OCI-LY1 (cell line): ENCODE data around the gene COL4A4.

ENCODE experiments used
- H2AFZ ChIP-seq: fragments of 200-600 bp; sonication (generic), shearing (Covaris generic); 2 replicates; pipeline ENCODE4 v1.6.0; 2014; ENCODE audit warnings: antibody characterized with exemption, mild to moderate bottlenecking, low read length
- H3F3A ChIP-seq: fragments of 200-600 bp; sonication (generic), shearing (Covaris generic); 2 replicates; pipeline ENCODE4 v1.6.0; 2014; ENCODE audit warnings: mild to moderate bottlenecking, antibody characterized with exemption, low read length, moderate library complexity; ENCODE audit not compliant: insufficient read depth
- H3K27ac ChIP-seq: fragments of 200-600 bp; sonication (generic); 2 replicates; pipeline ENCODE4 v1.5.1; 2014; ENCODE audit warnings: low read length, mixed run types, mild to moderate bottlenecking, low read depth; ENCODE audit not compliant: poor library complexity, severe bottlenecking
- H3K27me3 ChIP-seq: fragments of 200-600 bp; sonication (generic); 2 replicates; pipeline ENCODE4 v1.6.0; 2014; ENCODE audit warnings: antibody characterized with exemption, mild to moderate bottlenecking, low read length, moderate library complexity; ENCODE audit not compliant: insufficient read depth
- H3K36me3 ChIP-seq: fragments of 200-600 bp; sonication (generic); 2 replicates; pipeline ENCODE4 v1.6.1; 2014; ENCODE audit warnings: mild to moderate bottlenecking, antibody characterized with exemption, low read length, moderate library complexity, mixed read lengths; ENCODE audit not compliant: insufficient read depth
- H3K4me1 ChIP-seq: fragments of 200-600 bp; sonication (generic); 2 replicates; pipeline ENCODE4 v1.5.1; 2014; ENCODE audit warnings: mild to moderate bottlenecking, low read length, moderate library complexity; ENCODE audit not compliant: insufficient read depth, severe bottlenecking
- H3K4me2 ChIP-seq: fragments of 200-600 bp; sonication (generic), shearing (Covaris generic); 2 replicates; pipeline ENCODE4 v1.6.1; 2014; ENCODE audit warnings: low read length
- H3K4me3 ChIP-seq: fragments of 200-600 bp; sonication (generic); 2 replicates; pipeline ENCODE4 v1.5.1; 2014; ENCODE audit warnings: low read length, low read depth, mild to moderate bottlenecking, mixed read lengths; ENCODE audit not compliant: poor library complexity, severe bottlenecking
- H3K79me2 ChIP-seq: fragments of 200-600 bp; shearing (Covaris generic); 2 replicates; pipeline ENCODE4 v1.6.1; 2016; ENCODE audit warnings: mixed run types, low read length, mixed read lengths; ENCODE audit not compliant: insufficient read depth
- H3K9ac ChIP-seq: fragments of 200-600 bp; sonication (generic), shearing (Covaris generic); 2 replicates; pipeline ENCODE4 v1.6.1; 2014; ENCODE audit warnings: mild to moderate bottlenecking, low read length, mixed read lengths
- H3K9me2 ChIP-seq: fragments of 200-600 bp; sonication (generic), shearing (Covaris generic); 2 replicates; pipeline ENCODE4 v1.6.1; 2014; ENCODE audit warnings: low read depth, mild to moderate bottlenecking, low read length, mixed read lengths
- H3K9me3 ChIP-seq: fragments of 200-600 bp; shearing (Covaris generic); 2 replicates; pipeline ENCODE4 v1.6.1; 2014; ENCODE audit warnings: low read length, mixed read lengths
- H4K20me1 ChIP-seq: fragments of 200-600 bp; sonication (generic), shearing (Covaris generic); 2 replicates; pipeline ENCODE4 v1.6.0; 2016; ENCODE audit warnings: mild to moderate bottlenecking, low read length; ENCODE audit not compliant: insufficient read depth
- EZH2 ChIP-seq: fragments of 200-600 bp; sonication (generic), shearing (Covaris generic); IDR thresholded peaks from 2 replicates; pipeline ENCODE4 v1.8.0; 2017; ENCODE audit warnings: borderline replicate concordance, mixed run types, mild to moderate bottlenecking, antibody characterized with exemption, low read length, moderate library complexity, mixed read lengths
- TF ChIP-seq, protein P1 (sequence below): fragments of 200-600 bp; sonication (generic), shearing (Covaris generic); IDR thresholded peaks from 2 replicates; pipeline ENCODE4 v1.5.1; 2017; ENCODE audit warnings: mild to moderate bottlenecking, antibody characterized with exemption, low read length, moderate library complexity, mixed read lengths

The COL4A4 gene

DNA sequence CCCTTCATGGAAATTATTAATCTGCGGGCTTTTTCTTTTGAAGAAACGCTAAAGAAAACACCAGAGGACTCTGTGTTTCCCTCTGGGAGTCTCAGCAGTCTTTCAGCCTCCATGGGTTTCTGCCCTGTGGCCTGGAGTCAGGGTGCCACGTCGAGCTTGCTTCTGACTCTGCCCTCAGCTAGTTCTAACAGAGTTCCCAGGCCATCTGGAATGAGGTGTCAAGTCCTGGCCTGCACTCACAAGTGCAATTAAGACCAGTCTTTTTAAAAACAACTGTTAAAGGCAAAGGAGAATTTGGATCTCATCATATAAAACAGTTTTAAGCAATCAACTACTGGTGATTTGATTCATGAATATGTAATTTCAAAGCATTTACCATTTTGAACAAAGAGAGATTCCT, 170.8 kb downstream of the COL4A4 start:
- Histone ChIP-seq H3K36me3 (peaks cover 13% of the 10 kb centered on the region), H3K79me2 (no peaks in the 10 kb centered on the region), H3K4me2 (no peak overlapping the region), H3K9ac (no peak overlapping the region), H3K9me2 (no peaks in the 10 kb centered on the region), H3K27me3 (no peaks in the 10 kb centered on the region), H3K27ac (no peak overlapping the region), H2AFZ (no peak overlapping the region), H3K4me1 (no peaks in the 10 kb centered on the region), H3K9me3 (no peaks in the 10 kb centered on the region), H3K4me3 (no peak overlapping the region), H4K20me1 (no peaks in the 10 kb centered on the region), H3F3A (no peaks in the 10 kb centered on the region)
- no peak for TF ChIP-seq EZH2
- TF ChIP-seq, protein P1, sequence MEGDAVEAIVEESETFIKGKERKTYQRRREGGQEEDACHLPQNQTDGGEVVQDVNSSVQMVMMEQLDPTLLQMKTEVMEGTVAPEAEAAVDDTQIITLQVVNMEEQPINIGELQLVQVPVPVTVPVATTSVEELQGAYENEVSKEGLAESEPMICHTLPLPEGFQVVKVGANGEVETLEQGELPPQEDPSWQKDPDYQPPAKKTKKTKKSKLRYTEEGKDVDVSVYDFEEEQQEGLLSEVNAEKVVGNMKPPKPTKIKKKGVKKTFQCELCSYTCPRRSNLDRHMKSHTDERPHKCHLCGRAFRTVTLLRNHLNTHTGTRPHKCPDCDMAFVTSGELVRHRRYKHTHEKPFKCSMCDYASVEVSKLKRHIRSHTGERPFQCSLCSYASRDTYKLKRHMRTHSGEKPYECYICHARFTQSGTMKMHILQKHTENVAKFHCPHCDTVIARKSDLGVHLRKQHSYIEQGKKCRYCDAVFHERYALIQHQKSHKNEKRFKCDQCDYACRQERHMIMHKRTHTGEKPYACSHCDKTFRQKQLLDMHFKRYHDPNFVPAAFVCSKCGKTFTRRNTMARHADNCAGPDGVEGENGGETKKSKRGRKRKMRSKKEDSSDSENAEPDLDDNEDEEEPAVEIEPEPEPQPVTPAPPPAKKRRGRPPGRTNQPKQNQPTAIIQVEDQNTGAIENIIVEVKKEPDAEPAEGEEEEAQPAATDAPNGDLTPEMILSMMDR: no peak

DNA sequence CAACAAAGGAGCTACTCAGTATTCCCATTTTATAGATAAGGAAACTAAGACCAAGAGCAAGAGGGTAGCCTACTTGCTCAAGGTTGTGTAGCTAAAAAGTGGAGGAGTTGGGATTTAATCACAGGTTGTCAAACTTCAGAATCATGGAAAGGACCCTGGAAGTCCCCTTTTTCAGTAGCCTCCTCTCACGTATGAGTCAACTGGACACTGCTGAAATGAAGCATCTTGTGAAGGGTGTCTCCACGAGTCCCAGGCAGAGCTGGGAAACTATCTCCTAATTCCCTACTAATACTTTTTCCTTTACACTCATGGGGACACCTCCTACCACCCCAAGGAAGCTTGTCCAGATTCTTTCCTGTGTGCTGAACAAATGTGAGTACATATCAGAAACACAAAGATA, 172.3 kb downstream of the COL4A4 start:
- TF ChIP-seq, protein P1: no peak
- TF ChIP-seq EZH2: no peak
- no peak overlapping the region for H3K27ac ChIP-seq
- H3K27me3 ChIP-seq: no peaks in the 10 kb centered on the region
- peaks cover 13% of the 10 kb centered on the region; the same call in 1 of the 2 replicates for H3K36me3 ChIP-seq
- no peaks in the 10 kb centered on the region for H3K9me3 ChIP-seq
- no peak overlapping the region for H3K4me2 ChIP-seq
- H3K9ac ChIP-seq: no peak overlapping the region
- no peaks in the 10 kb centered on the region for H3K9me2 ChIP-seq
- H3K79me2 ChIP-seq: no peaks in the 10 kb centered on the region
- H3K4me1 ChIP-seq: no peaks in the 10 kb centered on the region
- H4K20me1 ChIP-seq: no peaks in the 10 kb centered on the region
- no peak overlapping the region for H3K4me3 ChIP-seq
- H2AFZ ChIP-seq: no peak overlapping the region
- H3F3A ChIP-seq: no peaks in the 10 kb centered on the region

DNA sequence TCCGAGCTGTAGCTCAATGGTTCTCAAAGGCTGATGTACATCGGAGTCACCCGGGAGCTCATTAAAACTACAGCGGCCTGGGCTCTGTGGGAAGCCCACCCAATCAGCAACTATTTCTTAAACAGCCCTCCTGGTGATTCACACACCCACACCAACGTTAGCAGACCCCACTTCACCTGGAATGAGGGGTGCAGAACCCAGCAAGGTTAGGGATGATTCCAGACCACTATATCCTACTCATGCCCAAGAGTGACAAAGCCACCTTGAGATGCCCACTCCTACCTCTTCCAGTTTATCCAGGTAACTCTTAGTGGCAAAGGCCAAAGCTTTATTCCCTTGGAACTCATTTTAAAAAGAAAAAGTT, 178.4 kb downstream of the COL4A4 start:
- Histone ChIP-seq H3K27ac (no peak overlapping the region), H3F3A (no peaks in the 10 kb centered on the region), H4K20me1 (no peaks in the 10 kb centered on the region), H2AFZ (no peak overlapping the region), H3K9me3 (no peaks in the 10 kb centered on the region), H3K27me3 (no peaks in the 10 kb centered on the region), H3K79me2 (no peaks in the 10 kb centered on the region), H3K4me2 (no peak overlapping the region), H3K36me3 (no peaks in the 10 kb centered on the region), H3K4me1 (peaks cover 49% of the 10 kb centered on the region), H3K4me3 (no peak overlapping the region), H3K9me2 (no peaks in the 10 kb centered on the region), H3K9ac (no peak overlapping the region)
- TF ChIP-seq, protein P1: no peak
- no peak for TF ChIP-seq EZH2
